HepG2 (cell line): ENCODE data around the gene KANK4.

Source experiments
- FOSL2 ChIP-seq: sonication (generic); formaldehyde crosslinking; IDR thresholded peaks from 2 replicates; pipeline ENCODE4 v1.4.0; 2020; ENCODE audit warnings: missing genetic modification reagents
- PAX8 ChIP-seq: sonication (generic); formaldehyde crosslinking; IDR thresholded peaks from 2 replicates; pipeline ENCODE4 v1.8.0; 2022; ENCODE audit warnings: mild to moderate bottlenecking, missing genetic modification reagents, borderline replicate concordance
- ZNF550 ChIP-seq: sonication (generic); formaldehyde crosslinking; IDR thresholded peaks from 2 replicates; pipeline ENCODE4 v1.4.0; 2020; ENCODE audit warnings: mild to moderate bottlenecking, missing genetic modification reagents, borderline replicate concordance

GRCh38 chr1:62276791-62277190 is 42.4 kb downstream of the KANK4 start:
- TF ChIP-seq FOSL2 (CRISPR knock-in tag) (no peak), ZNF550 (CRISPR knock-in tag) (no peak), PAX8 (CRISPR knock-in tag) (no peak)
